HS-27A (cell line): ENCODE results near the gene IFNG.

Source experiments
- DNase-seq: peaks from one replicate; pipeline ENCODE4 v3.0.0-alpha.2; 2012; ENCODE audit warnings: low read depth, missing footprints

Gene IFNG

DNA sequence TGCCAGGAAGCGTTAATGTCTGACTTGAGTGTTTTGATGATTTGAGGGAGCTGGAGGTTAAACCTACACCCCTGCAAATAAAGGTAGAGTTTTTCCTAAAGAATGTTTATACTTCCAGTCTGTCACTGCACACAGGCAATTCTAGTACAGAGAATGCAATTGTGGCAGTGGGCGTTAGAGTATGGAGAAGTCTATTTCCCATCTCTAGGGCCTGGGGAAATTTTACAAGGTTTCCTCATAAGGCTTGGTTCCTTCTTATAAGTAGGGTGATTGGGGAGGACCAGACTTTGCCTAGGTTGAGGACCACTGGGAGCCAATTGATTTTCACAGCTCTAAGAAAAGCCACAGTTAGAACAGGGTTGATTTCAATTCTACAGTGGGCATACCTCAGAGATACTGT is 44.3 kb downstream of the IFNG start:
- DNase-seq = no peak

GRCh38 chr12:68114606-68115005 is 44.9 kb downstream of the IFNG start:
- DNase-seq = no peak

DNA sequence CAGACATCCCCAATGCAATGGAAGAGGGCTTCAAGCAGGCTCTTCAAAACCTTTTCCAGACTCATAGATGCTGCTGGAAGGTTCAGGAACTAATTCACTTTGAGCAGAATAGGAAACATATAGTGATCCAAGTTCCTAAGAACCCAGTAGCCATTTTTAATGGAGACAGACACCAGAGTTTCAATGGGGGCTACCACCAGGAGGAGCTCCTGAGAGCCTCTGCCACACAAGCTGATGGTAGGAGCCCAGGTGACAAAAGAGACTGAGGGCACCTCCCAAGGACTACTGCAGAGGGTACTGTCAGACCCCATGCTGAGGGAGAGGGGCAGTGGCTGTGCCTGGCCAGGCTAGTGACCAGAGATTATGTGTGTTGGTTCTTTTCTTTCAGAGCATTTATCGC is 45.9 kb downstream of the IFNG start:
- no peak for DNase-seq

- DNase-seq = no peak
Measured at GRCh38 chr12:68111995-68112394, 47.5 kb downstream of the IFNG start.

DNA sequence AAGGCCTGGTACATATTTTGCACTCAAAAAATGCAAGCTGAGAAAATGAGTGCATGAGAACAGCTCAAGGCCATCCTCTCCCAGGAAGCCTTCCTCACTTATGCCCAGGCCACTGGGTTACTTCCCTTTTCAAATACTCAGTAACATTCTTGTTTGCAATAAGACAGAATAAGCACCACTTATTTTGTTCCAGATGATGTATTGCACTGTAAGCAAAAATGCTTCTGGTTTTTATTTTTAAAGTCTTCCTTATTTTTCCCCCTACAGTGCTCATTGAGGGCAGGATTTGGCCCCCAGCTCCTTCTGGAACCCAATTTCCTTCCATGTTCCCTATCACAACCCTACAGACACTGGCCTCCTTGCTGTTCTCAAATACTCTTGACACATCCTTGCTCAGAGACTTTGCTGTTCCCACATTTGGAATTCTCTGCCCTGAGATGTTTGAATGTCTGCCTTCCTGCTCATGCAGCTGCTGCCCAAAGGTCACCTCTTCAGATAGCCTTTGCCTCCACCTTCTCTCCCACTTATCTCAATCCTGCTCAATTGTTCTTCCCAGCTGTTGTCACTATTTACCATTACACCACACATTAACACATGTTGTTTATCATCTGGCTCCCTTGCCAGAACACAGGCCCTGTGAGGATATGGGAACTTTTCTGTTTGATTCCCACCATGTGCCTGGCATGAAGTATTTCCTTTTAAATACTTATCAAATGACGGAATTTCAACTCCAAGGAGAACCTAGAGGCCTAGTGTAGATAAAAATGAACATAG is 49.9 kb downstream of the IFNG start:
- no peak for DNase-seq

GRCh38 chr12:68109001-68109400 is 50.5 kb downstream of the IFNG start:
- no peak for DNase-seq

GRCh38 chr12:68106660-68107059 is 52.9 kb downstream of the IFNG start:
- no peak for DNase-seq

DNA sequence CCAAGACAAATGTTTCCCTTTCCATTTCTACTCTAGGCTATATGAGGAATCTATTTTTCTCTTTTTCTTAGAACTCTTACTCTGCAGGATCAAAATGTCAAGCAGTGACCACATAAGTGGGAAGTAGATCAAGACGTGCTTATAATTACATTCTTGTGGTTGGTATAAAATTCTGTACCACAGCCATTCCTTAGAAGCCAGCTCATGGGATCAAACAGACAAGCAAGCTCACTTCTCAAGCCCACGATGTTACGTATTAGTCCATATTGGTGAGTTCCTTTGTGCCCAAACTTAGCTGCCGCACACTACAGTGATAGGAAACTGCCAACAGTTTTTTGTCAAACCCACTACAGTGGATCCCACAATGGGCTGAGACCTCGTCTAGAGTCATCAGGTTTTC is 53.4 kb downstream of the IFNG start:
- peak; percentile 36 for DNase-seq
